AML-193 (cell line): ENCODE data around the gene FAM163B.

Experiments
- DNase-seq, 2 experiments: peaks; one replicate each; lab custom pipeline; 2025; lab: John Stamatoyannopoulos, UW

Gene FAM163B

GRCh38 chr9:133581513-133582343, 27.5 kb downstream of the FAM163B start:
- no peak for DNase-seq

GRCh38 chr9:133581011-133581410, 28.2 kb downstream of the FAM163B start:
- DNase-seq: no peak

- no peak for DNase-seq
Observed at GRCh38 chr9:133580419-133580738, 28.8 kb downstream of the FAM163B start.

- no peak for DNase-seq
Observed at GRCh38 chr9:133579601-133580418, 29.4 kb downstream of the FAM163B start.

- DNase-seq: no peak
Observed at GRCh38 chr9:133578524-133579441, 30.4 kb downstream of the FAM163B start.

- DNase-seq: no peak
Observed at GRCh38 chr9:133577737-133578112, 31.5 kb downstream of the FAM163B start.

GRCh38 chr9:133576875-133577736, 32.1 kb downstream of the FAM163B start:
- DNase-seq: no peak

- no peak for DNase-seq
Observed at GRCh38 chr9:133576031-133576874, 32.9 kb downstream of the FAM163B start.

- no peak for DNase-seq
Observed at GRCh38 chr9:133575186-133576030, 33.8 kb downstream of the FAM163B start.

- no peak for DNase-seq
Observed at GRCh38 chr9:133574771-133575170, 34.4 kb downstream of the FAM163B start.

- no peak for DNase-seq
Observed at GRCh38 chr9:133573791-133574515, 35.2 kb downstream of the FAM163B start.

GRCh38 chr9:133572821-133573361, 36.3 kb downstream of the FAM163B start:
- no peak for DNase-seq

- DNase-seq: no peak
Observed at GRCh38 chr9:133571896-133572595, 37.1 kb downstream of the FAM163B start.

- no peak for DNase-seq
Observed at GRCh38 chr9:133571391-133571890, 37.7 kb downstream of the FAM163B start.

- no peak for DNase-seq
Observed at GRCh38 chr9:133570691-133571080, 38.5 kb downstream of the FAM163B start.

- DNase-seq: no peak
Observed at GRCh38 chr9:133569891-133570690, 39.1 kb downstream of the FAM163B start.
